Hepatocyte (in vitro differentiated cells): ENCODE data around the gene PIK3CG. TPM values are rescaled to one million over a fixed set of nuclear protein-coding genes. Genes with fewer than 3 reads are reported as not detected.

Source experiments
- DNase-seq: peaks from one replicate; pipeline ENCODE4 v3.0.0-alpha.2; 2016; ENCODE audit warnings: low spot score
- H2AFZ ChIP-seq: fragments of 200-600 bp; sonication (generic); 2 replicates; pipeline ENCODE4 v1.6.0; 2016; ENCODE audit warnings: antibody characterized with exemption, mild to moderate bottlenecking
- H3K27ac ChIP-seq: fragments of 200-600 bp; sonication (generic); 2 replicates; pipeline ENCODE4 v1.5.1; 2016; ENCODE audit warnings: mild to moderate bottlenecking
- H3K27me3 ChIP-seq: fragments of 200-600 bp; sonication (generic); 2 replicates; pipeline ENCODE4 v1.6.1; 2016
- H3K36me3 ChIP-seq: fragments of 200-600 bp; sonication (generic); replicated peaks from 2 replicates; pipeline ENCODE4 v1.5.1; 2016; ENCODE audit warnings: low read depth; ENCODE audit not compliant: insufficient read depth
- H3K4me1 ChIP-seq: fragments of 200-600 bp; sonication (generic); 2 replicates; pipeline ENCODE4 v1.5.1; 2016; ENCODE audit warnings: mild to moderate bottlenecking, moderate library complexity; ENCODE audit not compliant: insufficient read depth
- H3K4me2 ChIP-seq: fragments of 200-600 bp; sonication (generic); 2 replicates; pipeline ENCODE4 v1.6.0; 2016
- H3K4me3 ChIP-seq: fragments of 200-600 bp; sonication (generic); 2 replicates; pipeline ENCODE4 v1.5.1; 2016; ENCODE audit warnings: mild to moderate bottlenecking
- H3K79me2 ChIP-seq: fragments of 200-600 bp; sonication (generic); 2 replicates; pipeline ENCODE4 v1.6.0; 2017; ENCODE audit warnings: mild to moderate bottlenecking
- H3K9me2 ChIP-seq: fragments of 200-600 bp; sonication (generic); replicated peaks from 2 replicates; pipeline ENCODE4 v1.6.0; 2017; ENCODE audit warnings: mild to moderate bottlenecking; ENCODE audit not compliant: insufficient read depth
- H3K9me3 ChIP-seq: fragments of 200-600 bp; sonication (generic); 2 replicates; pipeline ENCODE4 v1.5.1; 2016; ENCODE audit warnings: low read depth, mild to moderate bottlenecking
- H4K20me1 ChIP-seq: fragments of 200-600 bp; sonication (generic); 2 replicates; pipeline ENCODE4 v1.6.0; 2016; ENCODE audit warnings: mild to moderate bottlenecking; ENCODE audit not compliant: insufficient read depth, poor library complexity, severe bottlenecking
- CTCF ChIP-seq: fragments of 200-600 bp; sonication (generic); IDR thresholded peaks from 2 replicates; pipeline ENCODE4 v1.5.1; 2016; ENCODE audit warnings: antibody characterized with exemption, mild to moderate bottlenecking; ENCODE audit not compliant: poor library complexity
- EZH2 ChIP-seq: fragments of 200-600 bp; sonication (generic); IDR thresholded peaks from 2 replicates; pipeline ENCODE4 v1.6.1; 2016; ENCODE audit warnings: antibody characterized with exemption, mild to moderate bottlenecking, borderline replicate concordance
- EZH2phosphoT487 ChIP-seq: fragments of 200-600 bp; sonication (generic); IDR thresholded peaks from one replicate; pipeline ENCODE4 v1.6.1; 2018; ENCODE audit warnings: antibody characterized with exemption, mild to moderate bottlenecking, low read depth, moderate library complexity; ENCODE audit not compliant: unreplicated experiment, severe bottlenecking
- WGBS: methylation state at CpG from one replicate; pipeline ENCODE4 v1.1.6; 2016; ENCODE audit warnings: low lambda C conversion rate; ENCODE audit errors: missing lambda C conversion rate; 5-methylcytosine and 5-hydroxymethylcytosine counted together
- polyA plus RNA-seq: library from polyadenylated mRNA; unstranded; fragments of >200 nt; fragmentation: Nextera tagmentation; extraction: Ambion mirVana; gene quantifications from 2 replicates; pipeline ENCODE4 v1.2.1, GENCODE V29; 2016
- total RNA-seq: library from RNA; depleted of rRNA; stranded (reverse); fragments of >200 nt; gene quantifications from 2 replicates; pipeline ENCODE4 v1.2.3, GENCODE V29; 2014

Gene PIK3CG
- total and polyA plus RNA-seq, 2 experiments from 2014 or later, result 0.03 to 0.25 TPM

DNA sequence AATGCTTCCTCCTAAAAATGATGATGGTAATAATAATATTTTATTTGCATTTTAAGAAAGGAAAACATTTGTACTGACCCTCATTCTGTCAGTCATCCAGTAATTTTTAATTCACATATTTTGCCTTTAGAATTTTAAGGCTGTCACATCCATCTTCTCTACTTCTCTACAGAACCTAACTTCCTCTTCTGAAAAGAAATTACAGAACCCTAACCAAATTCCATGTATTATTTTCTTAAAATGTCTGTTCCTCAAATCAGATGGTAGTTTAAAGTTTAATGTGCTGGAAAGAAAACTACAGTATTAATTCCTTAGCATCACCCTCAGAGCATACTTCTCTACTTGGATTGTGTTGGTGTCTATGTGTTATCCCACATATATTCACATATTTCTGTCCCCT is 9.0 kb downstream of the PIK3CG start:
- Histone ChIP-seq H3K36me3 (no peaks in the 10 kb centered on the region), H4K20me1 (no peaks in the 10 kb centered on the region), H3K9me3 (no peaks in the 10 kb centered on the region), H3K9me2 (no peaks in the 10 kb centered on the region), H2AFZ (no peak overlapping the region), H3K4me1 (no peaks in the 10 kb centered on the region), H3K79me2 (no peaks in the 10 kb centered on the region), H3K27me3 (peaks cover 2% of the 10 kb centered on the region), H3K27ac (no peak overlapping the region), H3K4me2 (no peak overlapping the region), H3K4me3 (no peak overlapping the region)
- no peak for TF ChIP-seq CTCF
- DNase-seq, result no peak

DNA sequence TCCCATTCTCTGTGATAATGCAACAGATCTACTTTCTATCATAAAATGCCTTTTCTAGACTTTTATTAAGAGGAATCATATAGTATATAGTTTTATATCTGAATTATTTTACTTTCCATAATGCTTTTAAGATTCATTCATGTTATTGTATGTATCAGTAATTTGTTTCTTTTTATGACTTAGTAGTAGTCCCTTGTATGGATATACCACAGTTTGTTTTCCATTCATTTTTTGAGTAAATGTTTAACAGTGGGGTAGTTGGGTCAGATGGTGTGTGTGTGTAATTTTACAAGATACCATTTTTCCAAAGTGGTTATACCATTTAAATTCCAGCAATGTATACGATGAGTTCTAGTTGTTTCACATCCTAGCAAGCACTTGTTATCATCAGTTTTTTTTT is 10.4 kb downstream of the PIK3CG start:
- Histone ChIP-seq H3K27me3 (no peaks in the 10 kb centered on the region), H3K9me2 (no peaks in the 10 kb centered on the region), H3K27ac (no peak overlapping the region), H3K36me3 (no peaks in the 10 kb centered on the region), H2AFZ (no peak overlapping the region), H3K4me1 (no peaks in the 10 kb centered on the region), H4K20me1 (no peaks in the 10 kb centered on the region), H3K9me3 (no peaks in the 10 kb centered on the region), H3K4me3 (no peak overlapping the region), H3K4me2 (no peak overlapping the region), H3K79me2 (no peaks in the 10 kb centered on the region)
- TF ChIP-seq EZH2 (no peak), EZH2phosphoT487 (no peak), CTCF (no peak)
- 100% methylated on average over 1 of the region's 1 CpG for WGBS
- no peak for DNase-seq

GRCh38 chr7:106878748-106879439 is 13.8 kb downstream of the PIK3CG start:
- Histone ChIP-seq H3K79me2 (no peaks in the 10 kb centered on the region), H4K20me1 (no peaks in the 10 kb centered on the region), H3K4me2 (peak overlapping the region; percentile 41), H3K27ac (no peak overlapping the region), H3K36me3 (no peaks in the 10 kb centered on the region), H3K27me3 (peaks cover 6% of the 10 kb centered on the region), H2AFZ (no peak overlapping the region), H3K9me2 (no peaks in the 10 kb centered on the region), H3K4me3 (no peak overlapping the region), H3K9me3 (no peaks in the 10 kb centered on the region), H3K4me1 (no peaks in the 10 kb centered on the region)
- 82% methylated on average over 4 of the region's 4 CpGs for WGBS
- TF ChIP-seq CTCF (no peak), EZH2phosphoT487 (no peak), EZH2 (no peak)
- no peak for DNase-seq

DNA sequence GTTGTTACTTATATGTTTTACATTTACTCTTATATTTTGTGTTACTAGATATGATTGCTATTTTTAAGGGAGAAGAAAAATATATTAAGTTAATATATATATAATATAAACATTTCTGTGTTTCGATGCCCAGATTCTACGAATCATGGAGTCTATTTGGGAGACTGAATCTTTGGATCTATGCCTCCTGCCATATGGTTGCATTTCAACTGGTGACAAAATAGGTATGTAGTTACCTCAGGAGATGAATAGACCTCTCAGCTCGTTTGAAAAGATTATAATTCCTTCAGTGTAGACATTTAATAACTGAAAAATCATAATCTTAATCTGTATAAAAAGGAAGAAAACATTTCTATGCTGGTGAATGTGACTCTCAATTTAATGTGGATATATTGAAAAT is 16.9 kb downstream of the PIK3CG start:
- Histone ChIP-seq H3K36me3 (no peaks in the 10 kb centered on the region), H3K9me2 (no peaks in the 10 kb centered on the region), H3K4me1 (no peaks in the 10 kb centered on the region), H3K27ac (no peak overlapping the region), H4K20me1 (no peaks in the 10 kb centered on the region), H3K27me3 (peaks cover 6% of the 10 kb centered on the region), H3K9me3 (no peaks in the 10 kb centered on the region), H3K4me3 (no peak overlapping the region), H3K79me2 (no peaks in the 10 kb centered on the region), H2AFZ (no peak overlapping the region), H3K4me2 (no peak overlapping the region)
- WGBS, result 79% methylated on average over 3 of the region's 3 CpGs
- DNase-seq, result no peak
- TF ChIP-seq CTCF (no peak), EZH2phosphoT487 (no peak), EZH2 (no peak)
